C4-2B (cell line): Measurements from ENCODE around the gene PTPRJ.

Source experiments
- H3K27ac ChIP-seq: fragments of 450-650 bp; 2 replicates; pipeline ENCODE4 v1.5.1; 2017
- CTCF ChIP-seq: fragments of 450-650 bp; conservative IDR thresholded peaks from 2 replicates; pipeline ENCODE4 v1.5.1; 2017; ENCODE audit warnings: mild to moderate bottlenecking
- ZFX ChIP-seq: fragments of 450-650 bp; IDR thresholded peaks from 2 replicates; pipeline ENCODE4 v1.6.1; 2017

Gene PTPRJ

GRCh38 chr11:48014917-48015316, 34.6 kb downstream of the PTPRJ start:
- TF ChIP-seq CTCF (no peak), ZFX (no peak)
- H3K27ac ChIP-seq: no peak overlapping the region

GRCh38 chr11:48017105-48017830, 36.9 kb downstream of the PTPRJ start:
- no peak for TF ChIP-seq ZFX
- no peak for TF ChIP-seq CTCF
- H3K27ac ChIP-seq: no peak overlapping the region

- TF ChIP-seq CTCF: no peak
- no peak for TF ChIP-seq ZFX
- no peak overlapping the region for H3K27ac ChIP-seq
Measured at GRCh38 chr11:48017831-48018527, 37.6 kb downstream of the PTPRJ start.

GRCh38 chr11:48018528-48019216, 38.3 kb downstream of the PTPRJ start:
- H3K27ac ChIP-seq: no peak overlapping the region

GRCh38 chr11:48019217-48019584, 38.8 kb downstream of the PTPRJ start:
- no peak overlapping the region for H3K27ac ChIP-seq
- no peak for TF ChIP-seq CTCF
- TF ChIP-seq ZFX: no peak

More at GRCh38 chr11:48018528-48019216, 38.3 kb downstream of the PTPRJ start:
- TF ChIP-seq CTCF: no peak
- TF ChIP-seq ZFX: no peak

GRCh38 chr11:48019595-48019994, 39.2 kb downstream of the PTPRJ start:
- H3K27ac ChIP-seq: no peak overlapping the region
- TF ChIP-seq CTCF: no peak
- TF ChIP-seq ZFX: no peak
